ENCODE results near the gene OLFM1.
"Not testable (repeated sequence)": the region's sequence is repeated elsewhere in the genome, so short reads cannot be mapped to it uniquely, and the experiment has no call there.

OLFM1 gene

GRCh38 chr9:135150981-135151380, 63.5 kb downstream of the OLFM1 start:
- no peak for DNase-seq (ENCODE audit: low read depth in 4 of 4, low spot score in 1 of 4)

- DNase-seq (ENCODE audit: low read depth in 4 of 4, low spot score in 1 of 4), result no peak
These were observed 64.5 kb downstream of the OLFM1 start for GRCh38 chr9:135151757-135152613.

GRCh38 chr9:135152614-135153334, 65.3 kb downstream of the OLFM1 start:
- DNase-seq (ENCODE audit: low read depth in 4 of 4, low spot score in 1 of 4), result no peak

- DNase-seq (ENCODE audit: low read depth in 4 of 4, low spot score in 1 of 4), result no peak
These were observed 66.7 kb downstream of the OLFM1 start for GRCh38 chr9:135154050-135154615.

GRCh38 chr9:135155396-135155795, 67.9 kb downstream of the OLFM1 start:
- no peak for DNase-seq (ENCODE audit: low read depth in 4 of 4, low spot score in 1 of 4)

- no peak for DNase-seq (ENCODE audit: low read depth in 4 of 4, low spot score in 1 of 4)
These were observed 69.3 kb downstream of the OLFM1 start for GRCh38 chr9:135156525-135157510.

GRCh38 chr9:135157856-135158563, 70.5 kb downstream of the OLFM1 start:
- DNase-seq (ENCODE audit: low read depth in 4 of 4, low spot score in 1 of 4), result no peak

- no peak for DNase-seq (ENCODE audit: low read depth in 4 of 4, low spot score in 1 of 4)
These were observed 71.1 kb downstream of the OLFM1 start for GRCh38 chr9:135158564-135158937.

GRCh38 chr9:135159801-135160200, 72.3 kb downstream of the OLFM1 start:
- DNase-seq (ENCODE audit: low read depth in 4 of 4, low spot score in 1 of 4), result no peak

- no peak for DNase-seq (ENCODE audit: low read depth in 4 of 4, low spot score in 1 of 4)
These were observed 73.4 kb downstream of the OLFM1 start for GRCh38 chr9:135160862-135161261.

- not testable (repeated sequence) for DNase-seq (ENCODE audit: low read depth in 4 of 4, low spot score in 1 of 4)
These were observed 75.1 kb downstream of the OLFM1 start for GRCh38 chr9:135162599-135162998.

GRCh38 chr9:135163023-135163780, 75.7 kb downstream of the OLFM1 start:
- DNase-seq (ENCODE audit: low read depth in 4 of 4, low spot score in 1 of 4), result no peak

GRCh38 chr9:135164036-135164435, 76.6 kb downstream of the OLFM1 start:
- DNase-seq (ENCODE audit: low read depth in 4 of 4, low spot score in 1 of 4), result no peak

- DNase-seq (ENCODE audit: low read depth in 4 of 4, low spot score in 1 of 4), result no peak
These were observed 77.7 kb downstream of the OLFM1 start for GRCh38 chr9:135165003-135165711.

GRCh38 chr9:135165756-135166519, 78.5 kb downstream of the OLFM1 start:
- no peak for DNase-seq (ENCODE audit: low read depth in 4 of 4, low spot score in 1 of 4)

- no peak for DNase-seq (ENCODE audit: low read depth in 4 of 4, low spot score in 1 of 4)
These were observed 79.1 kb downstream of the OLFM1 start for GRCh38 chr9:135166565-135166964.

- no peak for DNase-seq (ENCODE audit: low read depth in 4 of 4, low spot score in 1 of 4)
These were observed 79.9 kb downstream of the OLFM1 start for GRCh38 chr9:135167356-135167755.
